Measurements from ENCODE around the gene RIBC1. TPM values are rescaled to one million over a fixed set of nuclear protein-coding genes. Genes with fewer than 3 reads are reported as not detected.
"Not testable (repeated sequence)": the region's sequence is repeated elsewhere in the genome, so short reads cannot be mapped to it uniquely, and the experiment has no call there.

Gene RIBC1
- total RNA-seq, 2 donors from 2014 or later = 0.66 to 0.72 TPM

DNA sequence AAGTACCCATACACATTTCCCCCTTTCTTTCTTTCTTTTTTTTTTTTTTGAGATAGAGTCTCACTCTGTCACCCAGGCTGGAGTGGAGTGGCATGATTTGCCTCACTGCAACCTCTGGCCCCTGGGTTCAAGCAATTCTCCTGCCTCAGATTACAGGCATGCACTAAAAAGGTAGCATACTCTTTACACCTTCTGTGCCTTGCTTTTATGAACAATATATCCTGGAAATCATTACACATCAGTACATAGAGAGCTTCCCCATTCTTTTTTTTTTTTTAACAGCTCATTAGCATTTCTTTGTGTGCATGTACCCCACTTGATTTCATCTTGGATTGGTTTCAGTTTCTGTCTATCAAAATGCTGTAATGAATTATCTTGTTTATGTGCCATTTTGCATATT is 30.1 kb downstream of the RIBC1 start:
- Histone ChIP-seq H3K27me3 (peaks cover 8% of the 10 kb centered on the region), H3K4me3 (no peak overlapping the region), H3K9me3 (no peaks in the 10 kb centered on the region), H3K9ac (ENCODE audit: low read depth in 2 of 2, low read length in 2 of 2) (no peak overlapping the region), H3K4me1 (no peaks in the 10 kb centered on the region), H3K36me3 (no peaks in the 10 kb centered on the region), H3K27ac (no peak overlapping the region)
- TF ChIP-seq, protein P1, sequence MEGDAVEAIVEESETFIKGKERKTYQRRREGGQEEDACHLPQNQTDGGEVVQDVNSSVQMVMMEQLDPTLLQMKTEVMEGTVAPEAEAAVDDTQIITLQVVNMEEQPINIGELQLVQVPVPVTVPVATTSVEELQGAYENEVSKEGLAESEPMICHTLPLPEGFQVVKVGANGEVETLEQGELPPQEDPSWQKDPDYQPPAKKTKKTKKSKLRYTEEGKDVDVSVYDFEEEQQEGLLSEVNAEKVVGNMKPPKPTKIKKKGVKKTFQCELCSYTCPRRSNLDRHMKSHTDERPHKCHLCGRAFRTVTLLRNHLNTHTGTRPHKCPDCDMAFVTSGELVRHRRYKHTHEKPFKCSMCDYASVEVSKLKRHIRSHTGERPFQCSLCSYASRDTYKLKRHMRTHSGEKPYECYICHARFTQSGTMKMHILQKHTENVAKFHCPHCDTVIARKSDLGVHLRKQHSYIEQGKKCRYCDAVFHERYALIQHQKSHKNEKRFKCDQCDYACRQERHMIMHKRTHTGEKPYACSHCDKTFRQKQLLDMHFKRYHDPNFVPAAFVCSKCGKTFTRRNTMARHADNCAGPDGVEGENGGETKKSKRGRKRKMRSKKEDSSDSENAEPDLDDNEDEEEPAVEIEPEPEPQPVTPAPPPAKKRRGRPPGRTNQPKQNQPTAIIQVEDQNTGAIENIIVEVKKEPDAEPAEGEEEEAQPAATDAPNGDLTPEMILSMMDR (IDR thresholded peaks at IDR 0.05) = no peak
- no peak for DNase-seq
- intact Hi-C loops (cut with DNase I) = no loop called here

DNA sequence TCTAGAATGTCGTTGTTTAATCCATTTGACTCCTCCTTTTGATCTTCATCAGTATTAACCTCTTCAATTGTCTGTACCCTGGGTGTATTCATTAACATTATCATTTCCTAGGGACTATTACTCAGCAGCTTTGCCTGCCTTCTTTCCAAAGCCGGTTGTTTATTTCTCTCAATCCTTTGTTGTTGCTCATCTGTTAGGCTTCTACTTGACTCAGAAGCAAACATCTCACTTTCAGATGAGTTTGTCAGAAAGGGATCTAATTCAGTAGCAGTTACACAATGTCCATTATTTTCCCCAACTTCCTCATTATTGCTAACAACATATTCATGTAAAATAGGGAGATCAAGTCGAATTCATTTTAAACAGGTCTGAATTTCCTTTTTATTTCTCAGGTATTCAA is 33.6 kb downstream of the RIBC1 start:
- peaks cover 5% of the 10 kb centered on the region for H3K27me3 ChIP-seq
- H3K9me3 ChIP-seq = no peaks in the 10 kb centered on the region
- H3K27ac ChIP-seq = no peak overlapping the region
- TF ChIP-seq, protein P1 (IDR thresholded peaks at IDR 0.05) = no peak
- no peaks in the 10 kb centered on the region for H3K36me3 ChIP-seq
- no peaks in the 10 kb centered on the region for H3K4me1 ChIP-seq
- no peak overlapping the region for H3K4me3 ChIP-seq
- H3K9ac ChIP-seq (ENCODE audit: low read depth in 2 of 2, low read length in 2 of 2) = no peak overlapping the region
- DNase-seq = no peak
- intact Hi-C loops (cut with DNase I) = no loop called here

DNA sequence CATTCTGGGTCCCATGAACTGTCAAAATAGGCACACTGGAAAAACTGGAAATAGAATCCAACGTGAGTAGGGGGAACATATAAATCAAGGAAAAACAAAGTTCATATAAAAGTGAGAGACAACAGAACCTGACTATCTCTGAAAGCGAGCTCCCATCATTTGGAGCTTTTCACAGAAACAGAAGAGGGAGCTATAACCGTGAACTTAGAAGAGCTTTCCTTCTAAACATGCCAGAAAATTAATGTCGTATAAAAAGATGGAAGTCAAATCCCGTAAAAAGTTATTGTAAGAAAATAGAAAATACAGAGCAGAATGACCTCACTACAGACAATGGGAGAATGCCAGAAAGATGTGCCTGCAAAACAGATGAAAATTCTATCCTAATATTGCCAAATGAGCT is 35.4 kb downstream of the RIBC1 start:
- intact Hi-C loops (cut with DNase I) = no loop called here
- TF ChIP-seq, protein P1 (IDR thresholded peaks at IDR 0.05) = no peak
- no peaks in the 10 kb centered on the region for H3K36me3 ChIP-seq
- no peaks in the 10 kb centered on the region for H3K4me1 ChIP-seq
- no peak overlapping the region for H3K27ac ChIP-seq
- no peak for DNase-seq
- no peaks in the 10 kb centered on the region for H3K9me3 ChIP-seq
- no peak overlapping the region for H3K4me3 ChIP-seq
- H3K9ac ChIP-seq (ENCODE audit: low read depth in 2 of 2, low read length in 2 of 2) = no peak overlapping the region
- H3K27me3 ChIP-seq = peaks cover 5% of the 10 kb centered on the region

DNA sequence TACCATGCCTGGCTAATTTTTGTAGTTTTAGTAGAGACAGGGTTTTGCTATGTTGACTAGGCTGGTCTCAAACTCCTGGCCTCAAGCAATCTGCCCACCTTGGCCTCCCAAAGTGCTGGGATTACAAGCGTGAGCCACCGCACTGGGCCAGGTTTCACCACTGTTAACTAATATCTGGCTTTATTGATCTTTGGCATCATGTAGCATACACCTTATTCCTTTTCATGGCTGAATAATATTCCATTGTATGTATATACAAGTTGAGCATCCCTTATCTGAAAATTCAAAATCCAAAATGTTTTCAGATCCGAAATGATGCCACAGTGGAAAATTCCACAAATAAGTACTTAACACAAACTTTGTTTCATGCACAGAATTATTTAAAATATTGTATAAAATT is 46.0 kb downstream of the RIBC1 start:
- H3K4me3 ChIP-seq = not testable (repeated sequence)

DNA sequence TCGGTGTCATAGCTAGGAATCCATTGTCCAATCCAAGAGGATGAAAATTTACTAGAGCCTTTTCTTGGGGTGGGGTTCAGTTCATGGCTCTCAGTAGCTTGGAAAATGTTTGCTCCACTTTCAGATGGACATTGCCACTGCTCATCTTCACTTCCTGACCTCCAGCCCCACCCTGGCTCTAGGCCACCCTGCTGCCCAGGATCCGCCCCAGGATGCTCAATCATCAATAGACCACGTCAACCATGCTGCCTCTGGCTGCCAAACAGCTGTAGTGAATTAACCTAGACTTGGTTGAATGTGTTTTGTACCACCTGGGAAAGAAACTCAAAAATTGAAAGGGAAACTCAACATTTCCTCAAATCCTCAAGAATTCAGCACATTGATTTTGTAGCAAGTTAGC is 48.7 kb downstream of the RIBC1 start:
- intact Hi-C loops (cut with DNase I) = no loop called here
- TF ChIP-seq, protein P1 (IDR thresholded peaks at IDR 0.05) = no peak
- no peak overlapping the region for H3K4me3 ChIP-seq

More for the DNA sequence above, 46.0 kb downstream of the RIBC1 start:
- intact Hi-C loops (cut with DNase I); H3K27me3 ChIP-seq; H3K36me3 ChIP-seq; H3K9me3 ChIP-seq; H3K9ac ChIP-seq (ENCODE audit: low read depth in 2 of 2, low read length in 2 of 2); DNase-seq; H3K27ac ChIP-seq; H3K4me1 ChIP-seq: not testable (repeated sequence)

DNA sequence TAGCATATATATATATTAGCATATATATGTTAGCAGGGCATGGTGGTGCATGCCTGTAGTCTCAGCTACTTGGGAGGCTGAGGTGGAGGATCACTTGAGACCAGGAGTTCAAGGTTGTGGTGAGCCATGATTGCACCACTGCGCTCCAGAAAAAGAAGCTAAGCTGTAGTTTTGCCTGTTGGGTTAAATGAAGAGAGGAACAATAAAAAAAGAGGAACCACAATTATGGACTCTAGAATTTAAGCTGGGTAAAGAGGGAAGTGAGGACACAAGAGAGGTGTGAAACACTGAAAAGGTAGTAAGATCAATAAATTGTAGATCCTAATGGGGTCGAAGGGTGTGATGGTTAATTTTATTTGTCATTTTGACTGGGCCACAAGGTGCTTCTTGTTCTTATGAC is 52.0 kb downstream of the RIBC1 start:
- TF ChIP-seq, protein P1 (IDR thresholded peaks at IDR 0.05) = no peak
- intact Hi-C loops (cut with DNase I) = no loop called here
- no peaks in the 10 kb centered on the region for H3K4me1 ChIP-seq
- H3K4me3 ChIP-seq = no peak overlapping the region
- no peak overlapping the region for H3K27ac ChIP-seq
- DNase-seq = no peak
- H3K9ac ChIP-seq (ENCODE audit: low read depth in 2 of 2, low read length in 2 of 2) = no peak overlapping the region
- H3K27me3 ChIP-seq = no peaks in the 10 kb centered on the region
- no peaks in the 10 kb centered on the region for H3K9me3 ChIP-seq
- no peaks in the 10 kb centered on the region for H3K36me3 ChIP-seq

More for the DNA sequence above, 48.7 kb downstream of the RIBC1 start:
- Histone ChIP-seq H3K27ac (no peak overlapping the region), H3K27me3 (no peaks in the 10 kb centered on the region), H3K9ac (ENCODE audit: low read depth in 2 of 2, low read length in 2 of 2) (no peak overlapping the region), H3K9me3 (no peaks in the 10 kb centered on the region), H3K36me3 (no peaks in the 10 kb centered on the region), H3K4me1 (no peaks in the 10 kb centered on the region)
- DNase-seq = no peak
